GM19025 (cell line): Measurements from ENCODE around the gene ADCY3.
"Not testable (repeated sequence)": the region's sequence is repeated elsewhere in the genome, so short reads cannot be mapped to it uniquely, and the experiment has no call there.

Experiments used
- ATAC-seq: cut with Tn5 transposase; IDR thresholded peaks from one replicate; pipeline ENCODE4 v1.9.1; 2021; ENCODE audit warnings: mild to moderate bottlenecking, low read depth, moderate library complexity; ENCODE audit not compliant: unreplicated experiment

The ADCY3 gene

DNA sequence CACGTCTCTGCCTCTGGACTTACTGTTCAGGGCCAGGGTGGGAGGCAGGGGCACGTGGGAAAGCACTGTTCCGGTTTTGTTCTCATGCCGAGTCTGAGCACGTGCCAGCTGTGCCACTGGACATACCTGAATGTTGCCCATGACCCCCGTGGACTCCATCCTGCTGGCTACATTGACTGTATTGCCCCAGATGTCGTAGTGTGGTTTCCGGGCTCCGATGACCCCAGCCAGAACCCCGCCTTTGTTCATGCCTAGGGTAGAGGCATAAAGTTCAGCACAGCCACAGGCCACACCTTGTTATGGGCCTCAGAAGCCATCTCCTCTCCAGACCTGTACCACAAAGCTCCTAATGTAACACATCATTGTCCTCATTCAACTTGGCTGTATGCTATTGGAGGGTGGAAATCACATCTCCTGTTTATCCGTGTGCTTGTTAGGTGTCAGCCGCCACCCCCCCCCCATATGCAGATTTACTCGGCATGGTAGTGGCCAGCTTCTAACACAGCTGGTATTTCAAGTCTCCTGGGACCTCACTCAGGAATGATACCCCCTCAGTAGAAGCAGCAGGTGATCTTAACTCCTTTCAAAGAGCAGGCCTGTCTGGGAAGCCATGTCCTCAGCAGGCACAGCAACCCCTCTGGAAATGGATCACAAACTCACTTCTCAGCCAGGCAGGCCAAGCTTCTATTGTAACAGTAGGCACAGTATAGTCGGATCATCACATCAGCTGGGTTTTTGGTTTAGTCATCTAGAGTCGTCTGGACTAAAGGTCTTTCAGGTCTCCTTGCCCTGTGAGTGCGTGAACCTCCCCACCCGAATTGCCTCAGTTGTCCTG lies 99.2 kb downstream of the ADCY3 start:
- no peak for ATAC-seq

DNA sequence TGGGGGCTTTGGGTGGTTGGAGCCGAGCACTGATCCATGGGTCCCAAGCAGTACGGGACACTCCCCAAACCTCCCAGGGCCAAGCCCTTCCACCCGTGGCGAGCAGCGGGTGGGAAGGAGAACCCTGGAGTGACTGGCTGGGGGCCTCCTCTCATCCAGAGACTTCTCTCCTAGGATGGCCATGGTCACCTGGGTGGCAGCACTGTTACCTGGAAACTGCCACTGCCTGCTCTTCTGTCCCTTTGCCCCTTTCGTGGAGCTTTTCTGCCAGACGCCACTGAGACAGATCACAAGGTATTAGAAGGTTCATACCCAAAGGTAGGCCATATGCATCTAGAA lies 99.9 kb downstream of the ADCY3 start:
- no peak for ATAC-seq

DNA sequence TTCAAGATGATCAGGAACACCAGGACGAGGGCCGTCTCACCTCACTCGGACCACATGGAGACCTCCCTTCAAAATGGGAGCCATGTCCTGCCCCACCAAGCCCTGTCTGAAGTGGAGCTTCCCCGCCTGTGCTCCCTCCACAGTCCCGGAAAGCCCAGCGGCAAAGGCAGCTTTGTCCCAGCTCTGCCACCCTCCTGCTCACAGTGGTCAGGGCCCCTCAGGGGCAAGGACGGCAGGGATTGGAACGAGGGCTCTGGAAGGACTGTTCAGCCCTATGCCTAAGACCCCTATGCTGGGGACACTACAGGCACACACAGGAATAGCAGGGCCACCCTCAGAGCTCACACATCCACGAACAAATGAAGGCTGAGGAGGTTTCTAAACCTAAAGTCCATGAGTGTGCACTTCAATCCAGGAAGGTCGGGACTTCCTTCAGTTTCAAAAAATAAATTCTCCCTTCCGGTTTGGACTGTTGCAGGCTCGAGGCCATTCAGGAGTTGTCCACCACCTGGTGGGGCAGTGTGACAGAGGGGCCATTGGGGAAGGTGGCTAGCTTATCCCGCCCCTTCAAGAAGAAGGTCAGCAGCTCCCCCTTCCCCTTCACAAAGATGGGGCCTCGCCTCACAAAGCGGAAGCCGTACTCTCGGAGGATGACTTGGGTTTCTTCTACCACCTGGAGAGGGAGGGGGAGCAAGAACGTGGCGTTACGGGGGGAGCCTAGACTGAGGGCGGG lies 100.4 kb downstream of the ADCY3 start:
- no peak for ATAC-seq

DNA sequence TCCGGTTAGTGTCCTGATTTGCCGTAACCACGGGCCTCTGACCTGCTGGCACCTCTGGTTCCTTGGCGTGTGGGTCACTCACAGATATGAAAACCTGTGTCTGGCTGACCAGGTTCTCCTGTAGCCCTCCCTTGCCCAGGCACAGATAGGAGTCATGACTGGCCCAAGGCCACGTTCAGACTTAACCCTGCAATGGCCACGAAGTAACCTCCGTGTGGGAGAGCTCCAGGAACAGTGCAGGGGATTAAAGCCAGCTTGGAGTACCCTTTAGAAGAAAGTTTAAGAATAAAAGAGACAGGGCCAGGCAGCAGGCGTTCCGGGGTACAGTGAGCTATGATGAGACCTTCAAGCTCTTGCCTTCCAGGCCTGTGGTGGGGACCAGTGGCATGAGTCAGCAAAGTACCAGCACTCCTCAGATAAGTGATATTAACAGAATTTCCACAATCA lies 101.3 kb downstream of the ADCY3 start:
- ATAC-seq = no peak

DNA sequence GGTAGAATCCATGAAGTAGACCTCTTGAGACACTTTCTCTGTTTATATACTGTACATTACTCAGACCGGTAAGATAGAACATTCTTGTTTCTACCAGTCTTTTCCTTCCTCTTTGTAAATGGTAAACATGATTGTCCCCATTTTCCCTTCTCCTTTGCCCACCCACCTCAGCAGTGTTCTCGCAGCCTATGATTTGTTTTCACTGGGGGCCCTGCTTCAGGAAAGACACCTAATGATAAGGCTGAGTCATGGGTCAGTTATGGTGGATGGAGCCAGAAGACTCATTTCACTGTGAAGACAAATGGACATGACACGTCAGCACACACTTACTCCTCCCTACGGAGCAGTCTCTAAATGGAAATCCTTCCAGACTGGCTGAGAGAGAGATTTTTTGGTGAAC lies 103.2 kb downstream of the ADCY3 start:
- no peak for ATAC-seq

DNA sequence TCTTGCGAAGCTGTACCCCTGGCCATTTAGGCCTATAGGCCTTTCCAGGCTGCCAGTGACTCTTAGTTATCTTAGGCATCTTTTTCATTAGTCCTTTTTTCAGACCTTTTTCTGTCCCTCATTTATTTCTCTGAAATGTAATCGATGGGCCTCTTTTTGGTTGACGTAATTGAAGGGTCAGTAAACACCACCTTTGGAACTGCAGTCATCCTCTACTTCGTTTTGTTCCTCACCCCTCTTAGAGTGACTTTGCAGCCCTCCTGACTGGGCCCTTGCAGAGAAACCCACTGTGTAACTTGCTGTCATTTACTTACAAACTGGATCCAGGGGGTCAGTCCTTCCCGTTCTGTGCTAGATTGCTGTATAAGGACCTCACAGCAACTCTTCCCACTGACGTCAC lies 103.6 kb downstream of the ADCY3 start:
- ATAC-seq = no peak

DNA sequence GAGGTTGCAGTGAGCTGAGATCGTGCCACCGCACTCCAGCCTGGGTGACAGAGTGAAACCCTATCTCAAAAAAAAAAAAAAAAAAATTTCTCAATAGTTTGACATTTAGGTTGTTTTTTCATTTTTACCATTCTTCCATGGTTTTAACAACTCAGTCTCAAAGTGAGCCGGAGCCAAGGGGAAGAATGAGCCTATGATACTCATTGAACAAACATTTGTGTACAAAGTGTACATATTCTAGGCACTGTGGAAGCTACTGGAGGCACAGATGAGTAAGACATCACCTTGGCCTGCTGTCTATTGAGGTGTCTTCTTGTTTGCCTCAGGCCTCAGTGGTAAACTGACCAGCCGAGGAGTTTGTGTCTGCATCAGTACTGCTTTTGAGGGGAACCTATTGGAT lies 104.9 kb downstream of the ADCY3 start:
- ATAC-seq = no peak

DNA sequence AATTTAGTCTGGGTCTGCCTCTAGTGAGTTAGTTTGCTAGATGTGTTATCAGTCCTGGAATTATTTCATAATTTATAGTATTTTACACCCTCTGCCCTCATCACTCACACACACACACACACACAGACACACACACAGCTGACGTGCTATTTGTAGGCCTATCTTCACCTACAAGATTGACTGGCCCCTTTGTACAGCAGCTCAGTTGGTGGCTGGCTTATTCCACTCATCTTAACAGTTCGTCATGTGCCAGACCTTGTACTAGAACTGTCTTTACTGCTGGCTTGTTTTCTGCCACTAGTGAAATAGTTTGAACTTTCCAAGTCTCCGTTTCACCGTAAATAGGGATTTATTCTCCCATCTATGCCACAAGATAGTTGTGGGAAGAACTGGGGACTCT lies 105.5 kb downstream of the ADCY3 start:
- ATAC-seq = no peak

DNA sequence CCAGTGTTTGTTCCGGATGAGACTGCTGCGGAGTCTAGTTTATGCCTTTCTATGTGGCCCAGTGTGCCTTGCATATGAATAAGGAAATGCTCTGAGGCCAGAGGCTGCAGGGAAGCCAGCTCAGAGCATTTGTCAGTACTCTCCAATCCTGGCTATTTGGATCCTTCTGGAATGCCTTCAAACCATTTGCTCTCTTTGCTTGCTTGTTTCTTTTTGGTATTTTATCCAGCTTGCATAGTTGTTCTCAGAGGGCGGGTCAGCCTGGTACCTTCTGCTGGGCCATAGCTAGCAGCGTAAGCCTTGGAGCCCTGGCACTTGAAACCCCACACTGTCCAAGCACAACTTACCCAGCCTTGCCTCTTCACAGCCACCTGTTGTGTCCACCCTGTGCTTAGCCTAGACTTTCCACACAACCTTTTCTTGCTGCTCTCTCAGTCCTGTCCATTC lies 106.3 kb downstream of the ADCY3 start:
- no peak for ATAC-seq

DNA sequence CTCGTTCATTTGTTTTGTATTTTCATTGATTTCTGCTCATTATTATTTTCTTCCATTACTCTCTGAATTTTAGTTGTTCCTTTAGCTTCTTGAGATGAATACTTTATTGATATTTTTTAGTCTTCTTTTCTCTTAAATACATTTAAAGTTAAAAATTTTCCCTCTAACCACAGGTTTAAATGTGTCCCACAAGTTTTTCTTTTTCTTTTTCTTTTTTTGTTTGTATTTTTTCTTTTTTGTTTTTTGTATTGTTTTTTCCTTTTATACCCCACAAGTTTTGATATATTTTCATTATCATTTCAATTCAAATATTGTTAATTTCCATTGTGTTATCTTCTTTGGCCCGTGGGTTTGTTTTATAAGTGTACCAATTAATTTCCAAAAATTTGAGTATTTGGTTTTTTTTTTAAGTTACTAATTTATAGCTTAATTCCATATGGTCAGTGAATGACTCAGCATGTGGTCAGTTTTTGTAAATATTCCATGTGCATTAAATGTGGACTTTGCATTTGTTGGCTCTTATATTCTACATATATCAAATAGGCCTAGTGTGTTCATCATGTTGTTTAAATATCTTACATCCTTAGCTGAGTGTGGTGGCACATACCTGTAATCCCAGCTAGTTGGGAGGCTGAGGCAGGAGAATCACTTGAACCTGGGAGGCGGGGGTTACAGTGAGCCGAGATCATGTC lies 110.6 kb downstream of the ADCY3 start:
- ATAC-seq = no peak

DNA sequence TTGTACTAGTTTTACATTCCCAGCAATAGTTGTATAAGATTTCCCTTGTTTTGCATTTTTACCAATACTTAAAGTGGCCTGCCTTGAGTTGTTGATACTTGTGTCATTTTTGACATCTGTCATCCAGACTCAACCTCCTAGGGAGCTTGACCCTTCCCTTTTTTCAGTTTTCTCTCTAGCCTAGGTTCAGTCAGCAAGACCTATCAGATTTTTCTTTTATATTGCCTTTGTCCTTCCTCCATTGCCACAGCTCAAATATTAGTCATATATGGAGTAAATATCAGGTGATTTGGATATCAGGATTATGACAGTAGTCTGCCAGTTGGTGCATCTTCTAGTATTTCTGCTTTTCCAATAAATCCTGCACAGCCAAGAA lies 113.4 kb downstream of the ADCY3 start:
- ATAC-seq = no peak

DNA sequence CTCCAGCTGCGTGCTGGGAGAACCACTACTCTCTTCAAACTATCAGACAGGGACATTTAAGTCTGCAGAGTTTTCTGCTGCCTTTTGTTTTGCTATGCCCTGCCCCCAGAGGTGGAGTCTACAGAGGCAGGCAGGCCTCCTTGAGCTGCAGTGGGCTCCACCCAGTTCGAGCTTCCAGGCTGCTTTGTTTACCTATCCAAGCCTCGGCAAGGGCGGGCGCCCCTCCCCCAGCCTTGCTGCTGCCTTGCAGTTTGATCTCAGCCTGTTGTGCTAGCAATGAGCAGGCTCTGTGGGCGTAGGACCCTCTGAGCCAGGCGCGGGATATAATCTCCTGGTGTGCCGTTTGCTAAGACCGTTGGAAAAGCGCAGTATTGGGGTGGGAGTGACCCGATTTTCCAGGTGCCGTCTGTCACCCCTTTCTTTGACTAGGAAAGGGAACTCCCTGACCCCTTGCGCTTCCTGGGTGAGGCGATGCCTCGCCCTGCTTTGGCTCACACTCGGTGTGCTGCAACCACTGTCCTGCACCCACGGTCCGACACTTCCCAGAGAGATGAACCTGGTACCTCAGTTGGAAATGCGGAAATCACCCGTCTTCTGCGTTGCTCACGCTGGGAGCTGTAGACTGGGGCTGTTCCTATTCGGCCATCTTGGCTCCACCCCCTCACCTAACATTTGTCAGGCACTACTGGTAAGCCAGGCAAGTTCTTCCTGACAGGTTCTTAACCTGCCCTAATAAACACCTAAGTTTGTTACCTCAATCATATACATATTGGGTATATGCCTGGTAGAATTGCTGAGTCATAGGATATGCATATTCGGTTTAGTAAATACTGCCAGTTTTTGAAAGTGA lies 114.0 kb downstream of the ADCY3 start:
- ATAC-seq = not testable (repeated sequence)

DNA sequence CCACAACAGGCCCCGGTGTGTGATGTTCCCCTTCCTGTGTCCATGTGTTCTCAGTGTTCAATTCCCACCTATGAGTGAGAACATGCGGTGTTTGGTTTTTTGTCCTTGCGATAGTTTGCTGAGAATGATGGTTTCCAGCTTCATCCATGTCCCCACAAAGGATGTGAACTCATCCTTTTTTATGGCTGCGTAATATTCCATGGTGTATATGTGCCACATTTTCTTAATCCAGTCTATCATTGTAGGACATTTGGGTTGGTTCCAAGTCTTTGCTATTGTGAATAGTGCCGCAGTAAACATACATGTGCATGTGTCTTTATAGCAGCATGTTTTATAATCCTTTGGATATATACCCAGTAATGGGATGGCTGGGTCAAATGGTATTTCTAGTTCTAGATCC lies 119.5 kb downstream of the ADCY3 start:
- not testable (repeated sequence) for ATAC-seq

DNA sequence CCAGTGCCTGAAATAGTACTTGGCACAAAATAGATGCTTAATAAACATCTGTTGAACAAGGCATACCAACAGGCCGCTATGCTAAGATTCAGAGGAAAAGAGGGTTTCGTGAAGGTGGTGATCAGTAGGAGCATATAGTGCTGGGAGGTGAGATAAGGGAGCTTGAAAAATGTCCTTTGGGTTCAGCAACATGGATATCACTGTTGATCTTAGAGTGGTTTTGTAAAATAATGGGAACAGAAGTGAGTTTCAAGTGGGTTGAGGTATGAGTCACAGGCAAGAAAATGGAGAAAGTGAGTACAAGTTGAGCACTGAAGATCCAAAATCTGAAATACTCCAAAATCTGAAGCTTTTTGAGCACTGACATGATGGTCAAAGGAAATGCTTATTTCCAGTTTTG lies 122.4 kb downstream of the ADCY3 start:
- no peak for ATAC-seq

DNA sequence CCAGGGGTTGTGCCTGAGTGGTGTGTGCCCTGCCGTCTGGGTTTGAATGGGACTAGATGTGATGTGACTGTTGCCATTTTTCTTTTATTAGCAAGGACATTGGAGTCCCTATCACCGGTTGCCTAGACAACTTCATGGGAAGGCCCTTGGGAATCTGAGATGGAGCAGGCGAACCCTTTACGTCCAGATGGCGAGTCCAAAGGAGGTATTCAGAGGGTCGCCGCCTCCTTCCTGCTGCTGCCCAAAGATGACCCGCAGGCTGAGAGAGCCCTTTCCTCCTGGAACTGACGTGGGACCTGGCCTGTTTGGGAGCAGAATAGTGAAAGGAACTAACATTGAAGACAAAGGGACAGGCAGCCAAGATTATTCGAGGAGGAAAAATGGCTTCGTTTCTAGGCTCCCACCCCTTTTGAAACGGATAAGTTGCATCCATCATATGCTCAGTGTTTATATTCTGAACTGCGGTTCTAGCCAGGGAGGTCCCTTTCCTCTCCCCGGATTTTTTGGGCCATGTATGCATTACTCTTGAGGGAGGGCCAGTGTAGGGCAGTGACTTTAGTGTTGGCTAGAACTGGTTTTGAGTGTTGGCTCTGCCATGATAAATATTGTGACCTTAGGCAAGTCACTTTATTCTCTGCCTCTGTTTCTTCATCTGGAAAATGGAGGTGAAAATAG lies 126.1 kb downstream of the ADCY3 start:
- ATAC-seq = no peak

DNA sequence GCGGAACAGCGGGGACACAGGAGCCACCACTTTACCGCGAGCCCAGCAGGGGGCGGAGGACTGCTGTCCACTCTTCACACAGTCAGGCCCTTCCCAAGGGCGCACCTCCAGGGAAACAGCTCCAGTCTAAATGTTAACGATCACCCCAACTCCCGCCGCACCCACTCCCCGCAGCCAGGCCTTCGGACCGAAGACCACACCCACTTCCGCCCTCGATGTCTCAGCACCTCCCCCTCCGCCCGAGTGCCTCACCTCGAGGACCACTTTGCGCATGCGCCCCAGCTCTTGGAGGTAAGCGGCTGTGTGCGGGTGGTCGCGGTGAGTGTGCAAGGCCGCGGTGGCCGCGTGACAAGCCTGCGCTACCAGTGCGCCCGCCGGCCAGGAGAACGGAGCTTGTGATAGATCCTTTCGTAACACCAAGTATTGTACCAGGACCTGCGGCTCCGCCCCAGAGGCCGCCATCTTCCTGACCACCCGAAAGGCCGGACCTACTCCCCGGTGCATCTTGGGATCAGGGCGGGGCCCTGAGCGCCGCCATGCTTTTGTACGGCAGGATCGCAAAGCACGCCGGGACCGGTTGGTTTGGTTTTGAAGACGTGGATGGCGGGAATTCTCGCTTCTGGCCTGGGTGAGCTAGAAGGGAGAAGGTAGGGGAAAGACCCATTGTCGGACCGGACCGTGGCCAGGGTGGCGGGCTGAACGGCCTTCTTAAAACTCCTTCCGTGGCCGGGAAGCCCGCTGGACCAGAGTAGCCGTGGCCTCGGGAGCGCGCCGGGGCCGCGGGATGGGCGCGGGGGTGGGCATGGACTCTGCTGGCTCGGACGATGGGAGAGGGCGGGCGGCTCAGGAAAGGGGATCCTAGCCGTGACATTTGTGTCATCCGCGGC lies 126.9 kb downstream of the ADCY3 start, which contains the start of the genes CENPO and PTRHD1:
CENPO (plus strand) TSS at position 552 of the 887 bp plus-strand sequence. CDS start 495 bp downstream, outside the sequence.
PTRHD1 (minus strand) TSS at position 518 of the 887 bp plus-strand sequence; CDS start at position 504, 14 bp downstream.
- ATAC-seq = peak; percentile 95

DNA sequence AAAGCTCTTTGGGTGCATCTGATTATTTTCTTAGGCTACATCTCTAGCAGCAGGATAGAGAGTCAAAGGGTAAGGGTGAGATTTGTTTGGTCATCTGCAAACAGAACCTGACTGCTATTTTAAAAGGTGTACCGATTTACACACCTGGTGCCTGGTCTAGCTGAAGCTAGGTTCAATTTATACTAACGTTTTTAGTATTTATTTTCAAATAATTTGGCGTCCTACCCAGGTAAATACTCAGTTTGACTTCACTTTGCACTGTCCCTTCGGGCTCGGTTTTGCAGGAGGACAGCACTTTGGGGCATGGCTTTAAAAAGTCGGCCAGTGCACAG lies 127.5 kb downstream of the ADCY3 start:
- no peak for ATAC-seq

DNA sequence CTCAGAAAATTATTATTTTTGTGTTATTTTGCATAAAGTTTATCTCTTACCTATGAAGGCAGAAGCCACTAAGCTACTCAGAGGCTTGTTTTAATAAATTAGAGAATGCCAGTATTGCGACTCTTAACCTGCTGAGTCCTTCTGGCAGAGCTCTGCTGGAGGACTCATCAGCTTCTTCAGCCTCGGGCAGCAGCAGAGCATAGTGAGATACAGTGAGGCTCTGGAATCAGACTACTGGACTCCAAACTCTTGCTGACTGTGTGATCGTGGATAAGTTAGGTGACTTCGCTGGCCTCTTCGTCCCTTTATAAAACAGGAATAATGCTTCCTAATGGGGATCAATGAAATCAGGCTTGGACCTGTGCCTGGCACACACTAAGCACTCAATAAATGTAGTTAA lies 128.6 kb downstream of the ADCY3 start:
- no peak for ATAC-seq

DNA sequence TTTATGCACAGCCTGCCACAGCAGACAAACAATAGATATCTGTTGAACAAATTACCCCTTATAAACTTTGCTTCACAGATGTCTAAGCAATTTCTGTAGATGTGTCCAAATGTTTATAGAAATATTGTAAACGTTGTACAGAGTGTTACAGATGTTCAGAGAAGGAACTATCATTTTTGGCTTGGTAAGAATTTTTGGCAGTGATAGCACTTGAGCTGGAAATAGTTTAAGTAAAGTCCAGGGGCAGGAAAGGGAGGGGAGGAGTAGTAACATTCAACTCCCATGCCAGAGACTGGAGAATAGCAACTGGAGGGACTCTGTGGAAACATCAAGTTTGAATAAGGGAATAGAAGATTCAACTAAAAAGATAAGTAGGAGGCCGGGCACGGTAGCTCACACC lies 131.2 kb downstream of the ADCY3 start:
- ATAC-seq = no peak
